Endothelial cell (in vitro differentiated cells): ENCODE results near the gene NCOA1. TPM values are rescaled to one million over a fixed set of nuclear protein-coding genes. Genes with fewer than 3 reads are reported as not detected.

Source experiments
- DNase-seq: peaks from one replicate; pipeline ENCODE4 v3.0.0; 2021; ENCODE audit warnings: low spot score
- H3K27ac Mint-ChIP-seq: one replicate; pipeline ENCODE4 v1.8.0; 2021; ENCODE audit warnings: mixed read lengths, inconsistent platforms; ENCODE audit not compliant: unreplicated experiment
- H3K27me3 Mint-ChIP-seq: one replicate; pipeline ENCODE4 v1.8.0; 2021; ENCODE audit warnings: mild to moderate bottlenecking, moderate library complexity, mixed read lengths, inconsistent platforms; ENCODE audit not compliant: unreplicated experiment
- H3K36me3 Mint-ChIP-seq: one replicate; pipeline ENCODE4 v1.8.0; 2021; ENCODE audit warnings: mild to moderate bottlenecking, low read depth, mixed read lengths, inconsistent platforms; ENCODE audit not compliant: unreplicated experiment
- H3K4me1 Mint-ChIP-seq: one replicate; pipeline ENCODE4 v1.8.0; 2021; ENCODE audit warnings: mild to moderate bottlenecking, mixed read lengths, inconsistent platforms; ENCODE audit not compliant: unreplicated experiment
- H3K4me3 Mint-ChIP-seq: one replicate; pipeline ENCODE4 v1.8.0; 2021; ENCODE audit warnings: mild to moderate bottlenecking, mixed read lengths, inconsistent platforms; ENCODE audit not compliant: unreplicated experiment
- H3K9me3 Mint-ChIP-seq: one replicate; pipeline ENCODE4 v1.8.0; 2021; ENCODE audit warnings: mixed read lengths, inconsistent platforms; ENCODE audit not compliant: unreplicated experiment
- CTCF ChIP-seq: fragments of 200-600 bp; sonication (generic); IDR thresholded peaks from one replicate; pipeline ENCODE4 v1.5.0; 2021; ENCODE audit warnings: antibody characterized with exemption; ENCODE audit not compliant: unreplicated experiment
- total RNA-seq: library from RNA; stranded (reverse); fragmentation: NEBNext Ultra II Directional; extraction: Animal tissue kit (Norgen Biotek cat#: 25700); gene quantifications from one replicate; pipeline ENCODE4 v1.2.1, GENCODE V29; 2021; ENCODE audit not compliant: unreplicated experiment

Gene NCOA1
- total RNA-seq, 1 donor from 2014 or later = 47.4 TPM

GRCh38 chr2:24632172-24632571 is 141.1 kb downstream of the NCOA1 start:
- Mint-ChIP-seq H3K9me3 (no peaks in the 10 kb centered on the region), H3K36me3 (no peaks in the 10 kb centered on the region), H3K27ac (no peak overlapping the region), H3K4me1 (peaks cover 6% of the 10 kb centered on the region), H3K4me3 (no peak overlapping the region), H3K27me3 (no peaks in the 10 kb centered on the region)
- no peak for DNase-seq
- no peak for TF ChIP-seq CTCF

GRCh38 chr2:24635181-24635580 is 144.1 kb downstream of the NCOA1 start:
- Mint-ChIP-seq H3K9me3 (no peaks in the 10 kb centered on the region), H3K27ac (no peak overlapping the region), H3K4me3 (no peak overlapping the region), H3K27me3 (no peaks in the 10 kb centered on the region), H3K36me3 (no peaks in the 10 kb centered on the region), H3K4me1 (peaks cover 6% of the 10 kb centered on the region)
- DNase-seq = no peak
- no peak for TF ChIP-seq CTCF

- no peaks in the 10 kb centered on the region for H3K36me3 Mint-ChIP-seq
- no peaks in the 10 kb centered on the region for H3K27me3 Mint-ChIP-seq
- H3K27ac Mint-ChIP-seq = no peak overlapping the region
- TF ChIP-seq CTCF = no peak
- H3K4me1 Mint-ChIP-seq = no peaks in the 10 kb centered on the region
- no peaks in the 10 kb centered on the region for H3K9me3 Mint-ChIP-seq
- no peak for DNase-seq
- no peak overlapping the region for H3K4me3 Mint-ChIP-seq
These were observed 147.5 kb downstream of the NCOA1 start for GRCh38 chr2:24638568-24638967.

- no peak for DNase-seq
- H3K4me1 Mint-ChIP-seq = no peaks in the 10 kb centered on the region
- no peaks in the 10 kb centered on the region for H3K9me3 Mint-ChIP-seq
- no peaks in the 10 kb centered on the region for H3K36me3 Mint-ChIP-seq
- TF ChIP-seq CTCF = no peak
- H3K27me3 Mint-ChIP-seq = no peaks in the 10 kb centered on the region
- H3K27ac Mint-ChIP-seq = no peak overlapping the region
- no peak overlapping the region for H3K4me3 Mint-ChIP-seq
These were observed 151.3 kb downstream of the NCOA1 start for GRCh38 chr2:24642351-24642750.

GRCh38 chr2:24643051-24643450 is 152.0 kb downstream of the NCOA1 start:
- no peak overlapping the region for H3K27ac Mint-ChIP-seq
- H3K9me3 Mint-ChIP-seq = no peaks in the 10 kb centered on the region
- no peak for DNase-seq
- H3K4me1 Mint-ChIP-seq = no peaks in the 10 kb centered on the region
- H3K27me3 Mint-ChIP-seq = no peaks in the 10 kb centered on the region
- no peaks in the 10 kb centered on the region for H3K36me3 Mint-ChIP-seq
- H3K4me3 Mint-ChIP-seq = no peak overlapping the region
- no peak for TF ChIP-seq CTCF
